ENCODE data around the gene BANP.

Gene BANP

DNA sequence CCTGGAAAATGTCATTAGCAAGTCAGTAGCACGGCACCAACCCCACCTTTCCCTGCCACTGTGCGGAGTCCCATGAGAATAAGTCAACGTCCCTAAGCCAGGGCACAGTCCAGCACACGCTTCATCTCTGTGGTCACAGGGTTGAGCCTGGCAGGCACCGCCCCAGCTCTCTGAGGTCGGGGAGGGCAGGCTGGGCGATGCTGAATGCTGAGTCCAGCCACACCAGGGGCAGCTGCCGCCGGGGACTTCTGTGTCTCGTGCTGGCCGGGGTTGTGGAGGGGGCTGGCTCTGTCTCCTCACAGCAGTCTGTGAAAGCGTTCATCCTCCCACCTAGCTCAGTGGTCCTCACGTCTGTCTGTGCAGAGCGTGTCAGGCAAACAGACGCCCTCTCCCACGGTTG, 53.2 kb downstream of the BANP start:
- no peaks in the 10 kb centered on the region for H3K9me3 ChIP-seq (ENCODE audit: control insufficient read depth in 1 of 2, low read length in 2 of 2)
- H3K4me3 ChIP-seq (ENCODE audit: low read depth in 1 of 2, low read length in 2 of 2), result no peak overlapping the region
- no peaks in the 10 kb centered on the region for H3K4me1 ChIP-seq (ENCODE audit: control insufficient read depth in 1 of 2, insufficient read depth in 2 of 2, low read length in 2 of 2)
- no peaks in the 10 kb centered on the region for H3K27me3 ChIP-seq (ENCODE audit: control insufficient read depth in 1 of 2, insufficient read depth in 2 of 2, low read length in 2 of 2)
- no peak overlapping the region for H3K27ac ChIP-seq (ENCODE audit: low read depth, low read length)
- H3K36me3 ChIP-seq (ENCODE audit: control insufficient read depth in 1 of 2, insufficient read depth in 2 of 2, low read length in 2 of 2), result peaks cover 8 to 55% of the 10 kb centered on the region in 2 donors
- H3K9ac ChIP-seq (ENCODE audit: low read depth in 1 of 2, low read length in 2 of 2), result no peak overlapping the region

DNA sequence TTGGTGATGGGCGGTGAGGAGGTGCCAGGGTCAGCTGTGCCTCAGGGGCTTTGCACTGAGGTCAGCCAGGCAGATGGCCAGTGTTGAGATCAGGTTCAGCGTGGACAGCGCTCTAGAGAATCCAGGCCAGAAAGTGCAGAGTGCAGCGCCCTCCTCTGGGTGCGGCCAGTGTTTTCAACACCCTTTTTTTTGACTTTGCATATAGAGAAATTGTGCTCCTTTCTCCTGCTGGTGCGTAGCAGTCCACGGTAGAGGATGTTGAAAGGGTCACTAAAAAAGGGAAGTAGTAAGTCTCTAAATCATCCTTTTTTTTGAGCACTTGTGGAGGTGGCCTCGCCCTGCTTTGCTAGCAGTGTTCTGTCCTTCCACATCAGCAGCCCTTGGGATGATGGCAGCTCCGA, 53.9 kb downstream of the BANP start:
- H3K27me3 ChIP-seq (ENCODE audit: control insufficient read depth in 1 of 2, insufficient read depth in 2 of 2, low read length in 2 of 2), result no peaks in the 10 kb centered on the region
- peaks cover 8 to 61% of the 10 kb centered on the region in 2 donors for H3K36me3 ChIP-seq (ENCODE audit: control insufficient read depth in 1 of 2, insufficient read depth in 2 of 2, low read length in 2 of 2)
- H3K4me3 ChIP-seq (ENCODE audit: low read depth in 1 of 2, low read length in 2 of 2), result no peak overlapping the region

DNA sequence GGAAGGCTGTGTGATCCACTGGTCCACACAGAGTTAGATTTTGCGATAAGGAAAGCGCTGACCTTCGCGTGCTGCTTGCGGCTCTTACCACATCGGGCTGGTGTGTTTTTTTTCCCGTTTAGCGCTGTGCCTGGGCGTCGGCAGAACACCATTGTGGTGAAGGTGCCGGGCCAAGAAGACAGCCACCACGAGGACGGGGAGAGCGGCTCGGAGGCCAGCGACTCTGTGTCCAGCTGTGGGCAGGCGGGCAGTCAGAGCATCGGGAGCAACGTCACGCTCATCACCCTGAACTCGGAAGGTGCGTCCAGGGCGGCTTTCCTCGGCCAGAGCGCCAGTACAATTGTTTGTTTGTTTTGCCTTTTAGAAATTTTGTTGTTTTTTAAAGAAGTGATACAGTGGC, 54.7 kb downstream of the BANP start:
- Histone ChIP-seq H3K27ac (ENCODE audit: low read depth, low read length) (no peak overlapping the region), H3K9ac (ENCODE audit: low read depth in 1 of 2, low read length in 2 of 2) (no peak overlapping the region), H3K9me3 (ENCODE audit: control insufficient read depth in 1 of 2, low read length in 2 of 2) (no peaks in the 10 kb centered on the region), H3K4me1 (ENCODE audit: control insufficient read depth in 1 of 2, insufficient read depth in 2 of 2, low read length in 2 of 2) (no peaks in the 10 kb centered on the region), H3K4me3 (ENCODE audit: low read depth in 1 of 2, low read length in 2 of 2) (no peak overlapping the region), H3K36me3 (ENCODE audit: control insufficient read depth in 1 of 2, insufficient read depth in 2 of 2, low read length in 2 of 2) (peaks cover 14 to 69% of the 10 kb centered on the region in 2 donors), H3K27me3 (ENCODE audit: control insufficient read depth in 1 of 2, insufficient read depth in 2 of 2, low read length in 2 of 2) (no peaks in the 10 kb centered on the region)

More for the DNA sequence above, 53.9 kb downstream of the BANP start:
- Histone ChIP-seq H3K9ac (ENCODE audit: low read depth in 1 of 2, low read length in 2 of 2) (no peak overlapping the region), H3K27ac (ENCODE audit: low read depth, low read length) (no peak overlapping the region), H3K4me1 (ENCODE audit: control insufficient read depth in 1 of 2, insufficient read depth in 2 of 2, low read length in 2 of 2) (no peaks in the 10 kb centered on the region), H3K9me3 (ENCODE audit: control insufficient read depth in 1 of 2, low read length in 2 of 2) (no peaks in the 10 kb centered on the region)

DNA sequence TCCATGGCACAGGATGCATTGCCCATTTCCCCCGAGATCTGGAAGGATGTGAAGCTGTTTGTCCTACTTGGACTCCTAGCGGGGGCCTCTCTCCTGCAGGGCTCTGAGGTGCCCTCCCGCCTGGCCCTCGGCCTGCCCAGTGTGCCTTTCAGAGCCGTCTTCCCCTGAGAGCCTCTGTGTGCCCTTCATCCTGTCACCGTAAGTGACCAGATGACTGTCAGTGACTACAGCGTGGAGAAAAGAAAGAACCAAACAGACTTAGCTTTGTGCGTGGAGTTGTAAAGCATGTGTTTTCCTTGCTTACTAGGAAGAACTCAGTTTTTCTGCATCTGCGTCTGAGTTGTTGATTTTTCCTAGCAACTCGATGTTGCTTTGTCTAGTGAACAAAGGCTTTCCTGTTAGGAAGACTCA, 56.1 kb downstream of the BANP start:
- Histone ChIP-seq H3K27ac (ENCODE audit: low read depth, low read length) (no peak overlapping the region), H3K36me3 (ENCODE audit: control insufficient read depth in 1 of 2, insufficient read depth in 2 of 2, low read length in 2 of 2) (peaks cover 14 to 62% of the 10 kb centered on the region in 2 donors), H3K4me1 (ENCODE audit: control insufficient read depth in 1 of 2, insufficient read depth in 2 of 2, low read length in 2 of 2) (no peaks in the 10 kb centered on the region), H3K4me3 (ENCODE audit: low read depth in 1 of 2, low read length in 2 of 2) (no peak overlapping the region), H3K9ac (ENCODE audit: low read depth in 1 of 2, low read length in 2 of 2) (no peak overlapping the region), H3K9me3 (ENCODE audit: control insufficient read depth in 1 of 2, low read length in 2 of 2) (no peaks in the 10 kb centered on the region), H3K27me3 (ENCODE audit: control insufficient read depth in 1 of 2, insufficient read depth in 2 of 2, low read length in 2 of 2) (no peaks in the 10 kb centered on the region)

DNA sequence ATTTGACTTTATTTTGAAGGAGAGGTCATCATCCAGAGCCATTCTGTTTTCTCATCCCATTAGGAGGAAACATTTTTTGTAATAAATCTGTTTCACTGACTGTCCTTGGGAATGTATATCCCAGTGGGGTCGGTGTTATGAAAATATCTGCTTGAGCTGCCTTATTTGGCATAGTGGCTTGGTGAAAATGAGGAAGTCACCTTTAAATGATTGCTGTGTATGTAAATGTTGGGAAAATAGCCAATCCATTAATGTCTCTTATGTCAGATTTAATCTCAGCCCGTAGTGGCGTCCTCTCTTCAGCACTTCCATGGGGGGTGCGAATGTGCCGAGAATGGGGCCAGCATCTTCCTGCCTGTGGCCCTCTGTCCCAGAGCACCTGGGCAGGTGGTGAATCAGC, 57.6 kb downstream of the BANP start:
- Histone ChIP-seq H3K9ac (ENCODE audit: low read depth in 1 of 2, low read length in 2 of 2) (no peak overlapping the region), H3K9me3 (ENCODE audit: control insufficient read depth in 1 of 2, low read length in 2 of 2) (no peaks in the 10 kb centered on the region), H3K36me3 (ENCODE audit: control insufficient read depth in 1 of 2, insufficient read depth in 2 of 2, low read length in 2 of 2) (peaks cover 14 to 64% of the 10 kb centered on the region in 2 donors), H3K4me1 (ENCODE audit: control insufficient read depth in 1 of 2, insufficient read depth in 2 of 2, low read length in 2 of 2) (no peaks in the 10 kb centered on the region), H3K4me3 (ENCODE audit: low read depth in 1 of 2, low read length in 2 of 2) (no peak overlapping the region), H3K27ac (ENCODE audit: low read depth, low read length) (no peak overlapping the region), H3K27me3 (ENCODE audit: control insufficient read depth in 1 of 2, insufficient read depth in 2 of 2, low read length in 2 of 2) (no peaks in the 10 kb centered on the region)

DNA sequence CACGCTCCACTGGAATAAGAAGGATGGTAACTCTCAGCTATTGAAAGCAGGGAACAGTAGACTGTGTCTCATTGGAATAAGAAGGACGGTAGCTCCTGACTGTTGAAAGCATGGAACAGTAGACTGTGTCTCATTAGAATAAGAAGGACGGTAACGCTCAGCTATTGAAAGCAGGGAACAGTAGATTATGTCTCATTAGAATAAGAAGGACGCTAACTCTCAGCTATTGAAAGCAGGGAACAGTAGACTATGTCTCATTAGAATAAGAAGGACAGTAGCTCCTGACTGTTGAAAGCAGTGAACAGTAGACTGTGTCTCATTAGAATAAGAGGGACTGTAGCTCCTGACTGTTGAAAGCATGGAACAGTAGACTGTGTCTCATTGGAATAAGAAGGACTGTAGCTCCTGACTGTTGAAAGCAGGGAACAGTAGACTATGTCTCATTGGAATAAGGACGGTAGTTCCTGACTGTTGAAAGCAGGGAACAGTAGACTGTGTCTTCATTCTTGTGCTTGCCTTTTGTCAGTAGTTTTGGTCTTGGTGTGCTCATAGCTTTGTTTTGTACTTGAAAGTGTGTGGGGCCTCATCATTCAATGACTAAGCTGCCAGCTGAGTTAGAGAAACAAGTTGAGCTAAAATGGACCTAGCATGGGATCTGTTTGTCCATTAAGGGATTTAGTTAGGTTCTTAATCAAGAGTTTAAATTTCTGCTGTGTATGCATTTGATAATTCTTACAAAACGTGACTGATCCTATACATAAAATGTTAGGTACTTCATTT, 58.5 kb downstream of the BANP start:
- Histone ChIP-seq H3K9ac (ENCODE audit: low read depth in 1 of 2, low read length in 2 of 2) (no peak overlapping the region), H3K4me3 (ENCODE audit: low read depth in 1 of 2, low read length in 2 of 2) (no peak overlapping the region), H3K36me3 (ENCODE audit: control insufficient read depth in 1 of 2, insufficient read depth in 2 of 2, low read length in 2 of 2) (peaks cover 12 to 55% of the 10 kb centered on the region in 2 donors), H3K4me1 (ENCODE audit: control insufficient read depth in 1 of 2, insufficient read depth in 2 of 2, low read length in 2 of 2) (no peaks in the 10 kb centered on the region), H3K27ac (ENCODE audit: low read depth, low read length) (no peak overlapping the region), H3K9me3 (ENCODE audit: control insufficient read depth in 1 of 2, low read length in 2 of 2) (no peaks in the 10 kb centered on the region), H3K27me3 (ENCODE audit: control insufficient read depth in 1 of 2, insufficient read depth in 2 of 2, low read length in 2 of 2) (no peaks in the 10 kb centered on the region)

DNA sequence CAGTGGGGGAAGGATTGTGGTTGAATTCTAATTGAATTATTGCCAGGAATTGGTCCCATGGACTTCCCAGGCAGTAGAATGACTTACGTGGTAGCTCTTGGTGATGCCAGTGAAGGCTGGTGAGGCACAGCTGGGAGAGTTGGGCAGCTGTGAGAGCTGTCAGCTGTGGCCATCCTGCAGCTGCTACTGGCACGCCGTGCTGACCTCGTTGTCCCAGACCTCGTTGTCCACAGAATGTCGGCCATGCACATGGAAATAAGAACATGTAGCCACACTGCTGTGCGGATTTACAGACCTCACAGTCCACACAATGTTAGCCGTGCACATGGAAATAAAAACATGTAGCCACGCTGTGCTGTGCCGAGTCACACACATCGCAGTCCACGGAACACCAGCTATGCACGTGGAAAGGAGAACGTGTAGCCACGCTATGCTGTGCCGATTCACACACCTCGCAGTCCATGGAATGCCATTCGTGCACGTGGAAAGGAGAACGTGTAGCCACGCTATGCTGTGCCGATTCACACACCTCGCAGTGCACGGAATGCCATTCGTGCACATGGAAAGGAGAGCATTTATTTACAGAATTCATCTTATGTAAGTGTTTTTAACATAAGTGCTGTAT, 59.2 kb downstream of the BANP start:
- no peak overlapping the region for H3K9ac ChIP-seq (ENCODE audit: low read depth in 1 of 2, low read length in 2 of 2)
- H3K27ac ChIP-seq (ENCODE audit: low read depth, low read length), result no peak overlapping the region
- H3K36me3 ChIP-seq (ENCODE audit: control insufficient read depth in 1 of 2, insufficient read depth in 2 of 2, low read length in 2 of 2), result peaks cover 10 to 51% of the 10 kb centered on the region in 2 donors
- no peaks in the 10 kb centered on the region for H3K9me3 ChIP-seq (ENCODE audit: control insufficient read depth in 1 of 2, low read length in 2 of 2)
- no peaks in the 10 kb centered on the region for H3K4me1 ChIP-seq (ENCODE audit: control insufficient read depth in 1 of 2, insufficient read depth in 2 of 2, low read length in 2 of 2)
- no peak overlapping the region for H3K4me3 ChIP-seq (ENCODE audit: low read depth in 1 of 2, low read length in 2 of 2)
- H3K27me3 ChIP-seq (ENCODE audit: control insufficient read depth in 1 of 2, insufficient read depth in 2 of 2, low read length in 2 of 2), result no peaks in the 10 kb centered on the region

DNA sequence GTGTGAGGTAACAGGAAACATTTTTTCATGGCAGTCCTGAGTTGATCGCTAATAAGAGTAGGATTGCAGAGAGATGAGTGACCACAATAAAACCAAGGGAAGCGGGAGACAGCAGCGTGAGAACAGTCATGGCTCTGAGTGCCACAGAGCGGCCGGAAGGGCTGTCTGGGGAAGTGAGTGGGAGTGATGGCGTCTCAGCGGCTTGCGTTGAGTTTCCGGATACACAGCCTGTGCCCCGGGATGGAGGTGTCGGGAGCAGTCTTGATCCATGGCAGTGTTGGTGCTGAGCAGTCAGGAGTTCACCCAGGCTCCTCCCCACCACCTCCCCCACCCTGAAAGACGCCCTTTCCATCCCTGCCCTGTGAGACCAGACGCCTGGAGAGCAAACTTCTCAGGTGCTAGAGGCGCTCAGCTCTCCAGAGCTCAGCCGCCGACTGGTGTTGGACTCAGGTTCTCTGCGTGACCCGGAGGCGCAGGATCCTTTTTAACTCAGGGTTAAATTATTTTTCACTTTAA, 59.8 kb downstream of the BANP start:
- no peaks in the 10 kb centered on the region for H3K27me3 ChIP-seq (ENCODE audit: control insufficient read depth in 1 of 2, insufficient read depth in 2 of 2, low read length in 2 of 2)
- H3K4me3 ChIP-seq (ENCODE audit: low read depth in 1 of 2, low read length in 2 of 2), result no peak overlapping the region
- peaks cover 7 to 48% of the 10 kb centered on the region in 2 donors for H3K36me3 ChIP-seq (ENCODE audit: control insufficient read depth in 1 of 2, insufficient read depth in 2 of 2, low read length in 2 of 2)
- H3K9me3 ChIP-seq (ENCODE audit: control insufficient read depth in 1 of 2, low read length in 2 of 2), result no peaks in the 10 kb centered on the region
- no peak overlapping the region for H3K9ac ChIP-seq (ENCODE audit: low read depth in 1 of 2, low read length in 2 of 2)
- no peaks in the 10 kb centered on the region for H3K4me1 ChIP-seq (ENCODE audit: control insufficient read depth in 1 of 2, insufficient read depth in 2 of 2, low read length in 2 of 2)
- H3K27ac ChIP-seq (ENCODE audit: low read depth, low read length), result no peak overlapping the region

DNA sequence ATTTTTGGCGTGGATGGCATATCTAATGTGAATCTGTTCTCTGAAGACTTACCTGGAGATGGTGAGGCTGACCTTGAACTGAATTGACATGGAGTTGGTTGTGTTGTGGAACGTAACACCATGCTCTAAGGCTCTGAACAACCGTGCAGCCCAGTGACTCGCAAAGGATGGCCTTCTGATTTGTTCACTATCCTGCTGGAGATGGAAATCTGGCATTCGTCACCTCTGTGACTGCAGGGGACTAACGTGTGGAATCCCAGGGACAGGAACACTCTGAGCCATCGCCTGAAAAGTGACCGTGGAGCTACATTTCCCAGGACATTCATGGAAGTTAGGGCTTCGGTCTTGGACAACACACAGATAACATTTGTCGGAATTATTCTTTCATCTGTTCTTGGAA, 61.1 kb downstream of the BANP start:
- Histone ChIP-seq H3K4me1 (ENCODE audit: control insufficient read depth in 1 of 2, insufficient read depth in 2 of 2, low read length in 2 of 2) (no peaks in the 10 kb centered on the region), H3K36me3 (ENCODE audit: control insufficient read depth in 1 of 2, insufficient read depth in 2 of 2, low read length in 2 of 2) (peaks cover 7 to 45% of the 10 kb centered on the region in 2 donors), H3K9ac (ENCODE audit: low read depth in 1 of 2, low read length in 2 of 2) (no peak overlapping the region), H3K27ac (ENCODE audit: low read depth, low read length) (no peak overlapping the region), H3K4me3 (ENCODE audit: low read depth in 1 of 2, low read length in 2 of 2) (no peak overlapping the region), H3K9me3 (ENCODE audit: control insufficient read depth in 1 of 2, low read length in 2 of 2) (no peaks in the 10 kb centered on the region), H3K27me3 (ENCODE audit: control insufficient read depth in 1 of 2, insufficient read depth in 2 of 2, low read length in 2 of 2) (no peaks in the 10 kb centered on the region)

DNA sequence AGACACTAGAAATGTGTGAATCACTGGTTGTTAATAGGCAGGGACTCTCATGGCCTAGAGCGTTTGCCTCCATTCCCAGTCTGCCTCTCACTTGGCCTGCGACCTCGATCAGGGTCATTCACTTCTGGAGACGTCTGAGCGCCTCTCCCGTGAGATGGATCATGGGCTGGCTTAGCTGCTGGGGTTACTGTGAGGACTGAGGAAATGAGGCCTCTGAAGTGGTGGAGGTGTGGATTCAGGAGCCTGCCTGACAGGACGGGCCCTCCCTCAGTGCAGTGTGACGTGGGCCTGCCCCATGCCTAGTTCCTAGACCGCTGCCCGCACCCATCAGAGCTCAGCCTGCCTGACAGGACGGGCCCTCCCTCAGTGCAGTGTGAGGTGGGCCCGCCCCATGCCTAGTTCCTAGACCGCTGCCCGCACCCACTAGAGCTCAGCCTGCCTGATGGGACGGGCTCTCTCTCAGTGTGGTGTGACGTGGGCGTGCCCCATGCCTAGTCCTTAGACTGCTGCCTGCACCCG, 61.9 kb downstream of the BANP start:
- Histone ChIP-seq H3K27me3 (ENCODE audit: control insufficient read depth in 1 of 2, insufficient read depth in 2 of 2, low read length in 2 of 2) (no peaks in the 10 kb centered on the region), H3K9ac (ENCODE audit: low read depth in 1 of 2, low read length in 2 of 2) (no peak overlapping the region), H3K4me3 (ENCODE audit: low read depth in 1 of 2, low read length in 2 of 2) (no peak overlapping the region), H3K36me3 (ENCODE audit: control insufficient read depth in 1 of 2, insufficient read depth in 2 of 2, low read length in 2 of 2) (peaks cover 7 to 47% of the 10 kb centered on the region in 2 donors), H3K9me3 (ENCODE audit: control insufficient read depth in 1 of 2, low read length in 2 of 2) (no peaks in the 10 kb centered on the region), H3K27ac (ENCODE audit: low read depth, low read length) (no peak overlapping the region), H3K4me1 (ENCODE audit: control insufficient read depth in 1 of 2, insufficient read depth in 2 of 2, low read length in 2 of 2) (no peaks in the 10 kb centered on the region)
